OCI-LY1 (cell line): ENCODE results near the gene TUBB2A.

Experiments
- H2AFZ ChIP-seq: fragments of 200-600 bp; sonication (generic), shearing (Covaris generic); 2 replicates; pipeline ENCODE4 v1.6.0; 2014; ENCODE audit warnings: antibody characterized with exemption, mild to moderate bottlenecking, low read length
- H3F3A ChIP-seq: fragments of 200-600 bp; sonication (generic), shearing (Covaris generic); 2 replicates; pipeline ENCODE4 v1.6.0; 2014; ENCODE audit warnings: mild to moderate bottlenecking, antibody characterized with exemption, low read length, moderate library complexity; ENCODE audit not compliant: insufficient read depth
- H3K27ac ChIP-seq: fragments of 200-600 bp; sonication (generic); 2 replicates; pipeline ENCODE4 v1.5.1; 2014; ENCODE audit warnings: low read length, mixed run types, mild to moderate bottlenecking, low read depth; ENCODE audit not compliant: poor library complexity, severe bottlenecking
- H3K27me3 ChIP-seq: fragments of 200-600 bp; sonication (generic); 2 replicates; pipeline ENCODE4 v1.6.0; 2014; ENCODE audit warnings: antibody characterized with exemption, mild to moderate bottlenecking, low read length, moderate library complexity; ENCODE audit not compliant: insufficient read depth
- H3K36me3 ChIP-seq: fragments of 200-600 bp; sonication (generic); 2 replicates; pipeline ENCODE4 v1.6.1; 2014; ENCODE audit warnings: mild to moderate bottlenecking, antibody characterized with exemption, low read length, moderate library complexity, mixed read lengths; ENCODE audit not compliant: insufficient read depth
- H3K4me1 ChIP-seq: fragments of 200-600 bp; sonication (generic); 2 replicates; pipeline ENCODE4 v1.5.1; 2014; ENCODE audit warnings: mild to moderate bottlenecking, low read length, moderate library complexity; ENCODE audit not compliant: insufficient read depth, severe bottlenecking
- H3K4me2 ChIP-seq: fragments of 200-600 bp; sonication (generic), shearing (Covaris generic); 2 replicates; pipeline ENCODE4 v1.6.1; 2014; ENCODE audit warnings: low read length
- H3K4me3 ChIP-seq: fragments of 200-600 bp; sonication (generic); 2 replicates; pipeline ENCODE4 v1.5.1; 2014; ENCODE audit warnings: low read length, low read depth, mild to moderate bottlenecking, mixed read lengths; ENCODE audit not compliant: poor library complexity, severe bottlenecking
- H3K79me2 ChIP-seq: fragments of 200-600 bp; shearing (Covaris generic); 2 replicates; pipeline ENCODE4 v1.6.1; 2016; ENCODE audit warnings: mixed run types, low read length, mixed read lengths; ENCODE audit not compliant: insufficient read depth
- H3K9ac ChIP-seq: fragments of 200-600 bp; sonication (generic), shearing (Covaris generic); 2 replicates; pipeline ENCODE4 v1.6.1; 2014; ENCODE audit warnings: mild to moderate bottlenecking, low read length, mixed read lengths
- H3K9me2 ChIP-seq: fragments of 200-600 bp; sonication (generic), shearing (Covaris generic); 2 replicates; pipeline ENCODE4 v1.6.1; 2014; ENCODE audit warnings: low read depth, mild to moderate bottlenecking, low read length, mixed read lengths
- H3K9me3 ChIP-seq: fragments of 200-600 bp; shearing (Covaris generic); 2 replicates; pipeline ENCODE4 v1.6.1; 2014; ENCODE audit warnings: low read length, mixed read lengths
- H4K20me1 ChIP-seq: fragments of 200-600 bp; sonication (generic), shearing (Covaris generic); 2 replicates; pipeline ENCODE4 v1.6.0; 2016; ENCODE audit warnings: mild to moderate bottlenecking, low read length; ENCODE audit not compliant: insufficient read depth
- CTCF ChIP-seq: fragments of 200-600 bp; sonication (generic), shearing (Covaris generic); IDR thresholded peaks from 2 replicates; pipeline ENCODE4 v1.5.1; 2017; ENCODE audit warnings: mild to moderate bottlenecking, antibody characterized with exemption, low read length, moderate library complexity, mixed read lengths
- EZH2 ChIP-seq: fragments of 200-600 bp; sonication (generic), shearing (Covaris generic); IDR thresholded peaks from 2 replicates; pipeline ENCODE4 v1.8.0; 2017; ENCODE audit warnings: borderline replicate concordance, mixed run types, mild to moderate bottlenecking, antibody characterized with exemption, low read length, moderate library complexity, mixed read lengths

The TUBB2A gene

GRCh38 chr6:3114377-3114776 lies 43.0 kb downstream of the TUBB2A start:
- H3K79me2 ChIP-seq, result no peaks in the 10 kb centered on the region
- no peak overlapping the region for H3K4me2 ChIP-seq
- no peak overlapping the region for H3K9ac ChIP-seq
- H3K4me1 ChIP-seq, result peaks cover 19% of the 10 kb centered on the region
- no peak overlapping the region for H2AFZ ChIP-seq
- TF ChIP-seq CTCF, result no peak
- TF ChIP-seq EZH2, result no peak
- no peak overlapping the region for H3K4me3 ChIP-seq
- H3K9me2 ChIP-seq, result no peaks in the 10 kb centered on the region
- no peaks in the 10 kb centered on the region for H4K20me1 ChIP-seq
- no peaks in the 10 kb centered on the region for H3K9me3 ChIP-seq
- H3F3A ChIP-seq, result no peaks in the 10 kb centered on the region
- peaks cover 50% of the 10 kb centered on the region for H3K36me3 ChIP-seq
- no peaks in the 10 kb centered on the region for H3K27me3 ChIP-seq
- H3K27ac ChIP-seq, result no peak overlapping the region

GRCh38 chr6:3109761-3110160 lies 47.6 kb downstream of the TUBB2A start:
- Histone ChIP-seq H3K36me3 (peaks cover 85% of the 10 kb centered on the region), H4K20me1 (no peaks in the 10 kb centered on the region), H3K9me2 (no peaks in the 10 kb centered on the region), H3K4me1 (no peaks in the 10 kb centered on the region), H3K4me3 (no peak overlapping the region), H3K4me2 (no peak overlapping the region), H3K27me3 (no peaks in the 10 kb centered on the region), H2AFZ (no peak overlapping the region), H3K27ac (no peak overlapping the region), H3K9me3 (no peaks in the 10 kb centered on the region), H3K9ac (no peak overlapping the region), H3F3A (no peaks in the 10 kb centered on the region), H3K79me2 (no peaks in the 10 kb centered on the region)
- TF ChIP-seq CTCF (no peak), EZH2 (no peak)

DNA sequence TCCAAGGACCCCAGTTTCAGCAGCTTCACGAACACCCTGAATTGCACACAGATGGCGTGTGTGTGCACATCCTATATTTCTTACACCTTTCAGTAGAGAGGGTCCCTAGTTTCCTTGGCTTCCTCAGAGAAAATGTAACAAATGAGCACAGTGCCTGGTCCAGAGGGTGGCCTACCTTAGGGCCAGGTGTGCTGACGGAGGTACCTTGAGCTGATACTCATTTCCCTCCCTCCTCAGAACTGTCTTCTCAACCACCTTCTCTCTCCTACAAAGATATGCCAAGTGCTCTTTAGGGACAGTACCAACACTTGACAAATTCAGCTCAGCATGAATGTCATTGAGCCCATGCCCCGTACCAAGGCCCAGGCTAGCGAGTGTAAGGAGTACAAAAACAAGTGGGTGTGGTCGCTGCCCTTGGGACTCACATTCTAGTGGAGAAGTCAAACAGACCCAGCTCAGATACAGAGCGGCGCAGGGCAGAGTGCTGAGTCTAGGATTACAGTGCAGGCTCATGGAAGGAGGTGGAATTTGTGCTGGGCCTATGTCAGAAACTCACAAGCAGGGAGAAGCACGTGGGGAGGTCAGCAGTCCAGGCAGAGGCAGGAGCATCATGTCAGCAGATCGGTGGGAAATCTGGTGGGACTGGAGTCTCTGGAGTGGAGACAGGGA lies 48.5 kb downstream of the TUBB2A start:
- no peaks in the 10 kb centered on the region for H3K79me2 ChIP-seq
- H3F3A ChIP-seq, result no peaks in the 10 kb centered on the region
- peaks cover 88% of the 10 kb centered on the region for H3K36me3 ChIP-seq
- H3K4me2 ChIP-seq, result no peak overlapping the region
- H3K27ac ChIP-seq, result no peak overlapping the region
- no peak overlapping the region for H2AFZ ChIP-seq
- no peaks in the 10 kb centered on the region for H3K9me2 ChIP-seq
- TF ChIP-seq EZH2 (no peak), CTCF (no peak)
- H4K20me1 ChIP-seq, result no peaks in the 10 kb centered on the region
- H3K9ac ChIP-seq, result no peak overlapping the region
- no peaks in the 10 kb centered on the region for H3K9me3 ChIP-seq
- H3K4me1 ChIP-seq, result no peaks in the 10 kb centered on the region
- no peak overlapping the region for H3K4me3 ChIP-seq
- no peaks in the 10 kb centered on the region for H3K27me3 ChIP-seq
